HG03439 (cell line): ENCODE measurements around the gene BHLHE23.

Source experiments
- ATAC-seq: cut with Tn5 transposase; IDR thresholded peaks from one replicate; pipeline ENCODE4 v1.9.1; 2021; ENCODE audit warnings: mild to moderate bottlenecking, moderate library complexity; ENCODE audit not compliant: unreplicated experiment

Gene BHLHE23

GRCh38 chr20:62975812-62976508 lies 30.8 kb downstream of the BHLHE23 start:
- ATAC-seq = no peak

GRCh38 chr20:62975251-62975760 lies 31.5 kb downstream of the BHLHE23 start:
- no peak for ATAC-seq

GRCh38 chr20:62972845-62973745 lies 33.7 kb downstream of the BHLHE23 start:
- no peak for ATAC-seq

- no peak for ATAC-seq
Observed at GRCh38 chr20:62971950-62972844, 34.6 kb downstream of the BHLHE23 start.

- ATAC-seq = no peak
Observed at GRCh38 chr20:62971211-62971949, 35.4 kb downstream of the BHLHE23 start.

- ATAC-seq = no peak
Observed at GRCh38 chr20:62970307-62971210, 36.2 kb downstream of the BHLHE23 start.

- ATAC-seq = no peak
Observed at GRCh38 chr20:62969939-62970306, 36.8 kb downstream of the BHLHE23 start.

- no peak for ATAC-seq
Observed at GRCh38 chr20:62969179-62969760, 37.5 kb downstream of the BHLHE23 start.

- ATAC-seq = no peak
Observed at GRCh38 chr20:62968378-62969178, 38.2 kb downstream of the BHLHE23 start.

GRCh38 chr20:62967628-62968351 lies 39.0 kb downstream of the BHLHE23 start:
- no peak for ATAC-seq

- no peak for ATAC-seq
Observed at GRCh38 chr20:62967149-62967501, 39.6 kb downstream of the BHLHE23 start.

- no peak for ATAC-seq
Observed at GRCh38 chr20:62966212-62967148, 40.3 kb downstream of the BHLHE23 start.

GRCh38 chr20:62965363-62965771 lies 41.4 kb downstream of the BHLHE23 start:
- ATAC-seq = no peak

- no peak for ATAC-seq
Observed at GRCh38 chr20:62964700-62965099, 42.1 kb downstream of the BHLHE23 start.

- ATAC-seq = no peak
Observed at GRCh38 chr20:62963614-62964397, 43.0 kb downstream of the BHLHE23 start.
